RWPE2 (cell line): ENCODE measurements around the gene PTCD1.

Source experiments
- ATAC-seq: fragments of 200-7000 bp; cut with Tn5 transposase; 3 replicates; pipeline ENCODE4 v1.9.1; 2021; ENCODE audit warnings: low read depth
- DNase-seq: peaks from one replicate; pipeline ENCODE4 v3.0.0-alpha.2; 2020; ENCODE audit warnings: low spot score
- H3K27ac ChIP-seq: fragments of 450-650 bp; 2 replicates; pipeline ENCODE4 v1.5.1; 2017; ENCODE audit warnings: mild to moderate bottlenecking; ENCODE audit not compliant: poor library complexity, severe bottlenecking
- H3K27me3 ChIP-seq: fragments of 250-450 bp; sonication (Bioruptor Pico); 2 replicates; pipeline ENCODE4 v1.5.1; 2021; ENCODE audit warnings: mild to moderate bottlenecking, moderate library complexity; ENCODE audit not compliant: insufficient read depth, poor library complexity, severe bottlenecking
- H3K36me3 ChIP-seq: fragments of 250-450 bp; sonication (Bioruptor Pico); 2 replicates; pipeline ENCODE4 v1.5.1; 2020; ENCODE audit warnings: low read depth, mild to moderate bottlenecking, moderate library complexity
- H3K4me1 ChIP-seq: fragments of 250-450 bp; sonication (Bioruptor Pico); 2 replicates; pipeline ENCODE4 v1.5.1; 2021; ENCODE audit warnings: mild to moderate bottlenecking, moderate library complexity; ENCODE audit not compliant: insufficient read depth, poor library complexity, severe bottlenecking
- H3K4me3 ChIP-seq: fragments of 250-450 bp; sonication (Bioruptor Pico); 2 replicates; pipeline ENCODE4 v1.5.1; 2021; ENCODE audit warnings: mild to moderate bottlenecking, moderate library complexity; ENCODE audit not compliant: severe bottlenecking
- H3K9me3 ChIP-seq: fragments of 250-450 bp; sonication (Bioruptor Pico); 2 replicates; pipeline ENCODE4 v1.5.1; 2021; ENCODE audit warnings: mild to moderate bottlenecking, moderate library complexity; ENCODE audit not compliant: severe bottlenecking
- TF ChIP-seq, protein P1 (sequence below): fragments of 450-650 bp; IDR thresholded peaks from one replicate; pipeline ENCODE4 v1.5.1; 2017; ENCODE audit warnings: mild to moderate bottlenecking, moderate library complexity; ENCODE audit not compliant: poor library complexity, severe bottlenecking

Gene PTCD1

DNA sequence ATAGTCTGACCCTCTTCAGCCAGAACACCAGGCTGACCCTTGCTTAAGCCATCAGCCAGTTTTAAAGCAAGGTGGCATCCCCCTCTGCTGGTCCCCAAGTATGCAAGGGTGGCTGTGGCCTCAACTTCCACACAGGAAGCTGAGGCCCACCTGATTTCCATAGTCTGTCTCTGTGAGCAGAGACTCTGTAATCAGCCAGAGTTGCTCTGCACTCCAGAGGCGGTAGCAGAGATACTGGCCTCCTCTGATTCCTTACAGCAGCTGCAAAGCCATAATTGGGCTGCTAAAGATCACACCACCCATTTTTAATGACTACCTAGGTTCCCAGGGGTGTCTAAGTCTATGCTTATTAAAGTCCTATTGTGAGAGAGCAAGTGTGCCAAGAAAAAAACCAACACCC lies 32.0 kb downstream of the PTCD1 start:
- Histone ChIP-seq H3K27ac (peak overlapping the region; percentile 81), H3K4me3 (no peak overlapping the region), H3K9me3 (no peaks in the 10 kb centered on the region), H3K36me3 (peaks cover 66% of the 10 kb centered on the region), H3K4me1 (peaks cover 6% of the 10 kb centered on the region), H3K27me3 (no peaks in the 10 kb centered on the region)
- DNase-seq (no peak), ATAC-seq (no peak)
- TF ChIP-seq, protein P1, sequence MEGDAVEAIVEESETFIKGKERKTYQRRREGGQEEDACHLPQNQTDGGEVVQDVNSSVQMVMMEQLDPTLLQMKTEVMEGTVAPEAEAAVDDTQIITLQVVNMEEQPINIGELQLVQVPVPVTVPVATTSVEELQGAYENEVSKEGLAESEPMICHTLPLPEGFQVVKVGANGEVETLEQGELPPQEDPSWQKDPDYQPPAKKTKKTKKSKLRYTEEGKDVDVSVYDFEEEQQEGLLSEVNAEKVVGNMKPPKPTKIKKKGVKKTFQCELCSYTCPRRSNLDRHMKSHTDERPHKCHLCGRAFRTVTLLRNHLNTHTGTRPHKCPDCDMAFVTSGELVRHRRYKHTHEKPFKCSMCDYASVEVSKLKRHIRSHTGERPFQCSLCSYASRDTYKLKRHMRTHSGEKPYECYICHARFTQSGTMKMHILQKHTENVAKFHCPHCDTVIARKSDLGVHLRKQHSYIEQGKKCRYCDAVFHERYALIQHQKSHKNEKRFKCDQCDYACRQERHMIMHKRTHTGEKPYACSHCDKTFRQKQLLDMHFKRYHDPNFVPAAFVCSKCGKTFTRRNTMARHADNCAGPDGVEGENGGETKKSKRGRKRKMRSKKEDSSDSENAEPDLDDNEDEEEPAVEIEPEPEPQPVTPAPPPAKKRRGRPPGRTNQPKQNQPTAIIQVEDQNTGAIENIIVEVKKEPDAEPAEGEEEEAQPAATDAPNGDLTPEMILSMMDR: no peak

- DNase-seq (no peak), ATAC-seq (no peak)
- Histone ChIP-seq H3K27me3 (no peaks in the 10 kb centered on the region), H3K4me1 (peaks cover 6% of the 10 kb centered on the region), H3K27ac (no peak overlapping the region), H3K9me3 (no peaks in the 10 kb centered on the region), H3K36me3 (peaks cover 66% of the 10 kb centered on the region), H3K4me3 (no peak overlapping the region)
- TF ChIP-seq, protein P1: no peak
Observed at GRCh38 chr7:99404977-99405320, 33.6 kb downstream of the PTCD1 start.

DNA sequence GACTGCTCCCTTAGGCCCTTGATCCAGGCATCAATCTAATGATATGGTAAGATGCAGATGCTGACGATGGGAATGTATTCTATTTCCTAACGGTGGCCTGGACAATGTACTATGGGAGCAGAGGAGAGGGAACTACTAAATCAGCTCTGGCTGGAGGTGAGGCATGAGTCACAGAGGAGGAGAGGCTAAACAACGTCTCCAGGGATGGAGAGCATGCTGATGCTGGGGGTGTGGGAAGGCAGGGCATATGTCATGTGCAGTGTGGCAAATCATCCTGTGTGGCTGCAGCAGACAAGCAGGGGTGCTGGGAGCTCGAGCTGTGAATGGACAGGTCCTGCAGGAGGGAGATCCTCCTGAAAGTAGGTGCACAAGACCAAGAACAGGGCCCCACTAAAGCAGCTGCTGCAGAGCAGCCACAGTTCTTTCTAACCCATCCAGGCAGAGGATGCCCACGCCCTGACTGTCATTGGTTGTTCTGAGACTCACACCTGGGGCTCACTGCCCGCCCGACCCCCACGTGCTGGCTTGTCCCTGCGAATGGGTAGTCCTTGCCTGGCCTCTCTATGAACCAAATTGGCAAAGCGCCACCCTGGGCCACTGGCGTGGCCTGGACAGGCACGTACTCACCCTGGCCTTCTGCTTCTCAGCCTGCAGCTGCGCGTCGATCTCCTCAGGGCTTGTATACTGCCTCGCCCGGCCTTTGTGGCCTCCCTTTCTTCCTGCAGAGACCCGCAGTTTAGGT lies 34.2 kb downstream of the PTCD1 start:
- H3K36me3 ChIP-seq: peaks cover 69% of the 10 kb centered on the region

GRCh38 chr7:99403764-99404163 lies 34.8 kb downstream of the PTCD1 start:
- no peaks in the 10 kb centered on the region for H3K27me3 ChIP-seq
- no peaks in the 10 kb centered on the region for H3K9me3 ChIP-seq
- DNase-seq (no peak), ATAC-seq (no peak)
- no peak overlapping the region for H3K4me3 ChIP-seq
- H3K4me1 ChIP-seq: peaks cover 6% of the 10 kb centered on the region
- TF ChIP-seq, protein P1: no peak
- peaks cover 75% of the 10 kb centered on the region for H3K36me3 ChIP-seq
- H3K27ac ChIP-seq: no peak overlapping the region

More for the DNA sequence above, 34.2 kb downstream of the PTCD1 start:
- TF ChIP-seq, protein P1: no peak
- Histone ChIP-seq H3K27ac (no peak overlapping the region), H3K4me1 (peaks cover 6% of the 10 kb centered on the region), H3K9me3 (no peaks in the 10 kb centered on the region), H3K27me3 (no peaks in the 10 kb centered on the region), H3K4me3 (no peak overlapping the region)
- ATAC-seq: no peak
- DNase-seq: no peak

- H3K27ac ChIP-seq: no peak overlapping the region
- no peaks in the 10 kb centered on the region for H3K9me3 ChIP-seq
- DNase-seq: no peak
- TF ChIP-seq, protein P1: no peak
- H3K4me3 ChIP-seq: no peak overlapping the region
- H3K27me3 ChIP-seq: no peaks in the 10 kb centered on the region
- peaks cover 80% of the 10 kb centered on the region for H3K36me3 ChIP-seq
- ATAC-seq: no peak
- peaks cover 6% of the 10 kb centered on the region for H3K4me1 ChIP-seq
Observed at GRCh38 chr7:99402854-99403253, 35.7 kb downstream of the PTCD1 start.
